Endothelial cell of umbilical vein (primary cell): Measurements from ENCODE around the gene WDR7. TPM values are rescaled to one million over a fixed set of nuclear protein-coding genes. Genes with fewer than 3 reads are reported as not detected.

ENCODE experiments used
- BruUV-seq: library from RNA; stranded (reverse); fragments of 400-500 nt; replicated peaks from 2 replicates; lab custom pipeline; 2021; lab: Mats Ljungman, UMichigan
- CTCF ChIA-PET: fragments of 300-600, 350-600 bp; sonication (Branson Sonifier 250); formaldehyde crosslinking; loops from one replicate; lab custom pipeline; 2021; ENCODE audit warnings: antibody characterized with exemption, inconsistent platforms; lab: Charles Lee
- POLR2A ChIA-PET: fragments of 300-600, 350-600 bp; sonication (Branson Sonifier 250); formaldehyde crosslinking; loops from one replicate; lab custom pipeline; 2021; ENCODE audit warnings: antibody characterized with exemption, inconsistent platforms; lab: Charles Lee
- DNase-seq: peaks from one replicate; pipeline ENCODE4 v3.0.0-alpha.2; 2011; ENCODE audit warnings: low read depth, low spot score
- FAIRE-seq: peaks from 2 replicates; lab custom pipeline; 2011; peaks lifted over from hg19 to GRCh38; lab: Jason Lieb, UNC
- H2AFZ ChIP-seq: 2 replicates; pipeline ENCODE4 v1.6.0; 2012; ENCODE audit warnings: low read depth, low read length, control low read depth, inconsistent platforms
- H3K27ac ChIP-seq: 2 replicates; pipeline ENCODE4 v1.5.1; 2011; ENCODE audit warnings: low read depth, mild to moderate bottlenecking, control low read depth, low read length, moderate library complexity; ENCODE audit not compliant: insufficient read depth
- H3K27me3 ChIP-seq, 2 experiments: 2 replicates each; pipeline versions ENCODE4 v1.6.0 to v1.6.1; 2011; ENCODE audit warnings: low read length in 2 of 2, mixed read lengths in 1 of 2; ENCODE audit not compliant: control insufficient read depth in 2 of 2, insufficient read depth in 2 of 2
- H3K36me3 ChIP-seq, 2 experiments: 2 replicates in 1 of 2; 3 replicates in 1 of 2; pipeline ENCODE4 v1.5.1; 2011; ENCODE audit warnings: low read length in 2 of 2, mild to moderate bottlenecking in 1 of 2, moderate library complexity in 1 of 2; ENCODE audit not compliant: control insufficient read depth in 2 of 2, insufficient read depth in 2 of 2; ENCODE audit errors: extremely low read depth in 1 of 2
- H3K4me1 ChIP-seq: 3 replicates; pipeline ENCODE4 v1.5.1; 2011; ENCODE audit warnings: mild to moderate bottlenecking, low read length; ENCODE audit not compliant: control insufficient read depth, insufficient read depth; ENCODE audit errors: extremely low read depth
- H3K4me2 ChIP-seq: 2 replicates; pipeline ENCODE4 v1.6.1; 2011; ENCODE audit warnings: low read length, control low read depth, mixed read lengths; ENCODE audit not compliant: insufficient read depth
- H3K4me3 ChIP-seq, 3 experiments: fragments of 200-600 bp in 1 of 3; sonication (generic), shearing (Covaris generic) in 1 of 3; replicated peaks in 1 of 3; 2 replicates each; pipeline ENCODE4 v1.5.1; 2011 to 2016; ENCODE audit warnings: control low read depth in 3 of 3, low read length in 3 of 3, mild to moderate bottlenecking in 2 of 3, inconsistent platforms in 1 of 3, low read depth in 1 of 3, moderate library complexity in 1 of 3; ENCODE audit not compliant: insufficient read depth in 1 of 3
- H3K79me2 ChIP-seq: 2 replicates; pipeline ENCODE4 v1.6.0; 2012; ENCODE audit warnings: low read length, inconsistent platforms; ENCODE audit not compliant: control insufficient read depth, insufficient read depth
- H3K9ac ChIP-seq: replicated peaks from 2 replicates; pipeline ENCODE3; 2011; ENCODE audit warnings: low read length, control low read depth; ENCODE audit not compliant: insufficient read depth; ENCODE audit errors: extremely low read depth
- H3K9me1 ChIP-seq: replicated peaks from 3 replicates; pipeline ENCODE4 v1.6.0; 2011; ENCODE audit warnings: mild to moderate bottlenecking, low read length; ENCODE audit not compliant: control insufficient read depth, insufficient read depth; ENCODE audit errors: extremely low read depth
- H3K9me3 ChIP-seq: replicated peaks from 2 replicates; pipeline ENCODE4 v1.5.1; 2012; ENCODE audit warnings: low read length, inconsistent platforms; ENCODE audit not compliant: control insufficient read depth, insufficient read depth
- H4K20me1 ChIP-seq: replicated peaks from 2 replicates; pipeline ENCODE3; 2011; ENCODE audit warnings: mild to moderate bottlenecking, low read length; ENCODE audit not compliant: control insufficient read depth, insufficient read depth; ENCODE audit errors: extremely low read depth
- EZH2 ChIP-seq: IDR thresholded peaks from 2 replicates; pipeline ENCODE4 v1.6.1; 2012; ENCODE audit warnings: borderline replicate concordance, low read depth, mild to moderate bottlenecking, moderate library complexity, low read length, inconsistent platforms; ENCODE audit not compliant: severe bottlenecking
- FOS ChIP-seq: IDR thresholded peaks from 2 replicates; pipeline ENCODE4 v1.6.1; 2011; ENCODE audit warnings: mild to moderate bottlenecking, low read length, moderate library complexity, borderline replicate concordance; ENCODE audit not compliant: insufficient read depth
- GATA2 ChIP-seq: IDR thresholded peaks from 2 replicates; pipeline ENCODE4 v1.7.0; 2011; ENCODE audit warnings: low read depth, mild to moderate bottlenecking, moderate library complexity, mixed read lengths, low read length; ENCODE audit not compliant: insufficient read length, insufficient read depth
- JUN ChIP-seq: IDR thresholded peaks from 2 replicates; pipeline ENCODE4 v1.6.1; 2011; ENCODE audit warnings: borderline replicate concordance, low read depth; ENCODE audit not compliant: insufficient read length, insufficient read depth
- POLR2AphosphoS5 ChIP-seq: IDR thresholded peaks from 2 replicates; pipeline ENCODE4 v1.6.1; 2012; ENCODE audit warnings: low read depth, mild to moderate bottlenecking, control low read depth, low read length, moderate library complexity; ENCODE audit not compliant: insufficient read depth
- dilution Hi-C: fragments of 300-500 bp; cut with MboI; formaldehyde crosslinking; loops from one replicate; pipeline ENCODE4 v1.15.0; 2019; ENCODE audit warnings: low sequenced_read_pairs; ENCODE audit not compliant: extremely low pct_ligation_motif_present
- intact Hi-C: fragments of 100-400 bp; cut with micrococcal nuclease; formaldehyde crosslinking; loops from one replicate; pipeline ENCODE4 v1.10.0; 2022
- polyA plus RNA-seq, 4 experiments: library from polyadenylated mRNA; depleted of rRNA in 3 of 4; stranded (reverse) in 3 of 4; unstranded in 1 of 4; fragments of >200 nt; gene quantifications; 2 replicates each; pipeline versions ENCODE4 v1.2.1 to v1.2.3, GENCODE V29; 2011 to 2012; ENCODE audit warnings: missing spikeins in 1 of 4
- total RNA-seq: library from RNA; stranded (reverse); gene quantifications from 2 replicates; pipeline ENCODE4 v1.2.3, GENCODE V29; 2021
- TF ChIP-seq, protein P1 (sequence below), 2 donors: IDR thresholded peaks; 1 replicate in 1 of 2; 2 replicates in 1 of 2; pipeline ENCODE4 v1.5.1; 2011; ENCODE audit warnings: low read length in 2 of 2, mild to moderate bottlenecking in 2 of 2, moderate library complexity in 2 of 2, control low read depth in 1 of 2, inconsistent platforms in 1 of 2, low read depth in 1 of 2; ENCODE audit not compliant: insufficient read depth in 1 of 2; ENCODE audit errors: extremely low read depth in 1 of 2

The WDR7 gene
- total and polyA plus RNA-seq, 2 donors (not counting 3 experiments of a cell fraction or from before 2014, with no cell fraction given), result 5.9 to 19.0 TPM

DNA sequence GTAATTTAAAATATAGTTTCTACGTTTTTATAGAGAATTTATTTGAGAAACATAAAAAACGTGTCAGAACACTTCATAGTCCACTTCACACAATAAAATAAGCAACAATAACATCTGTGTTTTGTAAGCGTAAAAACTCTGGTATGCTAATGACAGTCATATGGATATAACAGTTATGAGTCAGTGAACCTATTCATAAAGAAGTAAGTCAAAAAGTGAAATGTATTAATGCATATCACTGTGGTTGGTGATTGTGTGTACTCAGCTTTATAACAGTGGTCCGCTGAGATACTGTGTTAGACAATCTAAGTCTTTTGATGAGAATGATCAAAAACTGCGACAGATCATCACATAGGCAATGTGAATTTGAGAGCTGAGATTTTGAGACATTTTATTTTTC, 153.2 kb downstream of the WDR7 start:
- peaks cover 8% of the 10 kb centered on the region for H3K4me1 ChIP-seq
- no peak overlapping the region for H3K4me3 ChIP-seq
- no peak for TF ChIP-seq GATA2
- TF ChIP-seq EZH2, result no peak
- TF ChIP-seq, protein P1, sequence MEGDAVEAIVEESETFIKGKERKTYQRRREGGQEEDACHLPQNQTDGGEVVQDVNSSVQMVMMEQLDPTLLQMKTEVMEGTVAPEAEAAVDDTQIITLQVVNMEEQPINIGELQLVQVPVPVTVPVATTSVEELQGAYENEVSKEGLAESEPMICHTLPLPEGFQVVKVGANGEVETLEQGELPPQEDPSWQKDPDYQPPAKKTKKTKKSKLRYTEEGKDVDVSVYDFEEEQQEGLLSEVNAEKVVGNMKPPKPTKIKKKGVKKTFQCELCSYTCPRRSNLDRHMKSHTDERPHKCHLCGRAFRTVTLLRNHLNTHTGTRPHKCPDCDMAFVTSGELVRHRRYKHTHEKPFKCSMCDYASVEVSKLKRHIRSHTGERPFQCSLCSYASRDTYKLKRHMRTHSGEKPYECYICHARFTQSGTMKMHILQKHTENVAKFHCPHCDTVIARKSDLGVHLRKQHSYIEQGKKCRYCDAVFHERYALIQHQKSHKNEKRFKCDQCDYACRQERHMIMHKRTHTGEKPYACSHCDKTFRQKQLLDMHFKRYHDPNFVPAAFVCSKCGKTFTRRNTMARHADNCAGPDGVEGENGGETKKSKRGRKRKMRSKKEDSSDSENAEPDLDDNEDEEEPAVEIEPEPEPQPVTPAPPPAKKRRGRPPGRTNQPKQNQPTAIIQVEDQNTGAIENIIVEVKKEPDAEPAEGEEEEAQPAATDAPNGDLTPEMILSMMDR (IDR thresholded peaks at IDR 0.05; ENCODE audit: extremely low read depth in 1 of 2, insufficient read depth in 1 of 2, low read depth in 1 of 2, low read length in 2 of 2), result no peak
- no peak for TF ChIP-seq JUN
- TF ChIP-seq FOS, result no peak
- TF ChIP-seq POLR2AphosphoS5, result no peak
- BruUV-seq, result no TSS peak
- ChIA-PET CTCF (no interaction called here), POLR2A (no interaction called here)
- H3K4me2 ChIP-seq, result no peak overlapping the region
- H3K36me3 ChIP-seq, result no peaks in the 10 kb centered on the region
- no peaks in the 10 kb centered on the region for H3K9me1 ChIP-seq
- H4K20me1 ChIP-seq, result no peaks in the 10 kb centered on the region
- H3K27me3 ChIP-seq, result no peaks in the 10 kb centered on the region
- no peaks in the 10 kb centered on the region for H3K79me2 ChIP-seq
- H3K27ac ChIP-seq, result no peak overlapping the region
- dilution Hi-C loops (no loop called here), intact Hi-C loops (no loop called here)
- no peak for FAIRE-seq
- no peak overlapping the region for H3K9ac ChIP-seq
- H2AFZ ChIP-seq, result no peak overlapping the region
- H3K9me3 ChIP-seq, result no peaks in the 10 kb centered on the region
- DNase-seq, result no peak
